Activated gamma-delta T cell treated with Interleukin-2 at 50 U/mL for 16 hours (primary cell): ENCODE measurements around the gene CTNNA1.
"Not testable (repeated sequence)": the region's sequence is repeated elsewhere in the genome, so short reads cannot be mapped to it uniquely, and the experiment has no call there.

ENCODE experiments used
- DNase-seq: peaks from one replicate; pipeline ENCODE4 v3.0.0-alpha.2; 2020

Gene CTNNA1

DNA sequence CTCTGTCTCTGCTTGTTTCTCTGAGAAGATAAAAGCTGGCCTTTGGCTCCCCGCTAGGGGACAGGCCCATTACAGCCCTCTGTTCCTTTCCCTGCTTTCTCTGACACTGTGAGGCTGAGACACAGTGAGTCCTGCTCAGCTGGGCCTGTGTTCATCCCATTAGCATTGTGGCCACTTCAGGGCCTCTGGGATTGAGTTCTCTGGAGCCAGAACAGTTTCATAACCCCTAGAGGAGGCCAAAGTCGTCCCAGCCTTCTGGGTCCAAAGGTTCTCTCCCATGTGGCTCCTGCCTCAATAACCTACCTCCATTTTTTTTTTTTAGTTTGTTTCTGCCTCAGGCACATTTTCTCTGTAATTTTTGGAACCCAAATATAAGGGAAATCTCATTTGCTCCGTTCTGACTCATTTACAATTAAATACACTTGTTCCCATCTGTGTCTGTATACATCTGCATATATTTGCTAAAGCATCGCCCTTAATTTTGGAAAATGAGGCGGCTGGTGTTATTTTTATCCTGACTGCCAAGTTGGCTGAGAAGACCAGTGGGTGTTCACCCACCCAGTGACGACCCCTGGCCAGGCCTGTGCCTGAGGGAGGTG lies 27.3 kb upstream of the CTNNA1 start:
- DNase-seq, result no peak

DNA sequence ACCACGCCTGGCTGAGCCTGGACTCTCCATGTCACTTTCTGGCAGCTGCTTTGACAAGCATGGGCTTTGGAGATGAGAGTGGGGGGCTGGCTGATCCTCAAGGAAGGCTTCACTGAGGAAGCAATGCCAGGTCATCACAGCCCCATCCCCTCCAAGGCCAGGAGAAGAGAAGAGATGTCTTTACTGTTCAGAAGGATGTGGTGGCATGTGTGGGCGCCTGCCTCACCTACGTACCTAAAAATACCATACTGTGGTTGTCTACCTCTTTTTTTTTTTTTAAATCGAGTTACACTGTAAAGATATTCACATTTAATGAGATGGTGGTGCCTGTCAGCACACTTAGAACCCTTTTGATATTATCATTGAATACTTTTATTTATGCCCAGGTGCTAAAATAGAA lies 26.4 kb upstream of the CTNNA1 start:
- no peak for DNase-seq

- DNase-seq, result not testable (repeated sequence)
Observed at GRCh38 chr5:138730496-138730895, 22.7 kb upstream of the CTNNA1 start.

- no peak for DNase-seq
Observed at GRCh38 chr5:138732466-138732865, 20.8 kb upstream of the CTNNA1 start.

GRCh38 chr5:138732933-138733332 lies 20.3 kb upstream of the CTNNA1 start:
- DNase-seq, result no peak

DNA sequence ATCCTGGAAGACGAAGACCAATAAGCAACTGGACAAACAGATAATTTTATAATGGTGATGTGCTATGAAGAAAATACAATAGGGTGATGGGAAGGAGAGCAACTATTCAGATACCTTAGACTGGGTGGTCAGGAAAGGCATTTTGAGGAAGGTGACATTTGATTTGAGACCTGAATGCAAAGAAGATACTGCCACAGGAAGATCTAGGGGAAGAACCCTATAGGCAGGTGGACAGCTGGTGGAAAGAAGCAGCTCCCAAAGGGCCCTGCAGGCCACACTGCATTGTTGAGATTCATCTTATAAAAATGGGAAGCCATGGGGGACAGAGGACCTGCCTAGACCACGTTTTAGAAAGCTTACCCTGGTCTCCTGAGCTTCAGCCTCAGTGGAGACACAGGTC lies 19.7 kb upstream of the CTNNA1 start:
- no peak for DNase-seq

DNA sequence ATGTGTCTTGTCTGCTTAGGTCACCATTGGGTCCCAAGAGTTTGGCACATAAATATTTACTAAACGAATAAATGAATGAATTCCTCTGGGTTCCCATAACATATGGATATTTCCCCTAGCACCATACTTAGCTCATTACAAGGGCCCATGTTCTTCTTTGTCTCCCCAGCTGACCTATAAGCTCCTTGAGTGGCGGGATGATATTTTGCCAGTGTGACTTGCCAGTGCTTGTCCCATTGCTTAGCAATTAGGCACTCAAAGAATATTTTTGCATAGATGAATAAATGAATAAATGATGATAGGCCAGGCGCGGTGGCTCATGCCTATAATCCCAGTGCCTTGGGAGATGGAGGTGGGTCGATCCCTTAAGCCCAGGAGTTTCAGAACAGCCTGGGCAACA lies 16.9 kb upstream of the CTNNA1 start:
- DNase-seq, result no peak

DNA sequence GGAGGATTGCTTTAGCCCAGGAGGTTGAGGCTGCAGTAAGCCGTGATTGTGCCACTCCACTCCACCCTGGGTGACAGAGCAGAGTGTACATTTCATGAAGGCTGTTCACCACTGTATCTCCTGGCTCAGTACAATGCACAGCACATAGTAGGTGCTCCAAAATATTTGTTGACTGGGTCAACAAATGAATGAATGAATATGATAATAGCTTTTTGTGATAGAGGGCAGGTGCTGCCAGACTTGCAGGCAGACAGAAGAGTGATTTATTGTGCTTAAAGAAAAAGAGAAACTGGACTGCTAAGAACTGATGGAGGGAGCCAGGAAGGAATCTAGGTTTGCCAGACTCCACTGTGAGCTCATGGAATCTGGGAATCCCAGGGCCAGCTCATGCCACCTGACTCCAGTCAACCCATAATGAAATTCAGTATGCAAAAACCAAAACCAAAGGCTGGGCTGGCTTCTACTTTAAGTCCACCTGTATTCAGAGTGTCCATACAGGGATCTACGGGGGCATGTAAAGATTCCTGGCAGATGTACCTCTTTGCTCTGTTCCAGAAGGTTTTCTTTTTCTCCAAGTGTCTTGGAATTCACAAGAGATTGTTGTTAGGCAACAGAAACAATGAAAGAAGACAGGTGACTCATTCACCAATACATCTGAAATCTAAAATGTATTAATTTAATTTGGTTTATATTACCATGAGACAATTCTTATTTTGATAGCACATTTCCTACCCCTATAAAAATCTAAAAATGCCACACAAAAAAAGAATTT lies 15.5 kb upstream of the CTNNA1 start:
- no peak for DNase-seq

DNA sequence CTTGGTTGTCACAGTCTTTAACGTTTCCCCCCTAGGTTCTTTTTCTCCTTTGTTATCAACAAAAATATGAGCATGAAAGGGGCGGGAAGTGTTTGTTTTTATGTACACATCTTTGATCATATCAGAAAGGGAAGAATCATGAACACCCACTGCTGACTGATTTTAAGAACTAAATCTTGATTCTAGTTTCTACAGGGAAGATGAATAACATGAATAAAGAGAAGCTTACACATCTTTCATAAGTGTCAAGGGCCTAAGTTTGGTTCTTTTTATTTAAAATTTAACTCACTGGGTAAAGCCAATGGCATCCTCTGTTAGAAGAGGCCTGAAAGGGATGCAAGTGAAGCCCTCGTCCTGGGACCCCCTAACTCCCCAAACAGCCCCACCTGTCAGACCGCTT lies 14.8 kb upstream of the CTNNA1 start:
- no peak for DNase-seq

GRCh38 chr5:138739938-138740337 lies 13.3 kb upstream of the CTNNA1 start:
- DNase-seq, result no peak

GRCh38 chr5:138743484-138743883 lies 9.7 kb upstream of the CTNNA1 start:
- no peak for DNase-seq

- DNase-seq, result no peak
Observed at GRCh38 chr5:138745268-138745667, 8.0 kb upstream of the CTNNA1 start.

DNA sequence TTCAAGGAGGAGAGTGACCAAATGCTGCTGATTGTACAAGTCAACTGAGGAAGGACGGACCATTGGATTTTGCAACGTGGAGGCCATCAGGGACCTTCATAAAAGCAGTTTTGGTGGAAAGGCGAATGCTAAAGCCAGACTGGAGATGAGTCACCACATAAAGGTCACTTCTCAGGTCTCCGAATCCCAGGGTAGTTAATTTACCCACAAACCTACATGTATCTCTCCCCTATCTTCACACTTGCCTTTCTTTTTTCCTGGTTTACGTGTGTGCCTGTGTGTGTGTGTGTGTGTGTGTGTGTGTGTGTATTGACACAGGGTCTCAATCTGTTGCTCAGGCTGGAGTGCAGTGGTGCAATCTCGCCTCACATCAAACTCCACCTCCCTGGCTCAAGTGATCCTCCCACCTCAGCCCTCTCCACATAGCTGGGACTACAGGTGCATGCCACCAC lies 4.6 kb upstream of the CTNNA1 start:
- no peak for DNase-seq

DNA sequence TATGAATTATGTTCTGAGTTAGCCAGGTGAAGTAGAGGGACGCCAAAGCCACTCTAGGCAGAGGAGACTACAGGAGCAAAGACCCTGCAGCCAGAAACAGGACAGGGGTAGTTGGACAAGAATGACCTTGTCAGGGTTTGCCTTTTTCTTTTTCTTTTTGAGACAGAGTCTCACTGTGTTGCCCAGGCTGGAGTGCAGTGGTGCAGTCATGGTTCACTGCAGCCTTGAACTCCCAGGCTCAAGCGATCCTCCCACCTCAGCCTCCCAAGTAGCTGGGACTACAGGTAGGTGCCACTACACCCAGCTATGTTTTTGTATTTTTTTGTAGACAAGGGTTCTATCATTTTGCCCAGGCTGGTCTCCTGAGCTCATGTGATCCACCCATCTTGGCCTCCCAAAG lies 1.9 kb upstream of the CTNNA1 start:
- not testable (repeated sequence) for DNase-seq

DNA sequence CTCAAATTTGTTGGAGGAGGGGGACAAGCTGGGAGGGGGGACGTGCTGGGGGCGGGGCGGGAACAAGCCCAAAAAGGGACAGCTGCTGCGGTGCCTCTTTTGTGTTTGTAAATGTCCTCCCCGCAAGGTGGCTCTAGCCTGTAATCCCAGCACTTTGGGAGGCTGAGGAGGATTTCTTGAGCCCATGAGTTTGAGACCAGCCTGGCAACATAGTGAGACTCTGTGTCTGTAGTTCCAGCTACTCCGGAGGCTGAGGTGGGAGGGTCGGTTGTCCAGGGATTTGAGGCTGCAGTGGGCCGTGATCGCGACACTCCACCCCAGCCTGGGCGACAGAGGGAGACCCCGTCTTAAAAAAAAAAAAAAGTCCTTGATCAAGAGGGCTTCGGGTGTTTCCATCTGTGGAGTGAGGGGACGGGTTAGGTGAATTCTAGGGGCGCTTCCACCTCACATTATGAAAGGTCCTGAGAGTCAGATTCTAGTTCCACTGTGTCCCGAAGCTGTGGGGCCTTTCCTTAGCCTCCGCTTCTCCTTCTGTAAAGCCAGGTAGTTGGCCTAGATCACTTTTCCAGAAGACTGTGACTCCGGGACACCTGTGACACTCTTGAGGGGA lies 779 bp upstream of the CTNNA1 start:
- no peak for DNase-seq

- DNase-seq, result no peak
Observed at GRCh38 chr5:138753794-138754698, 821 bp downstream of the CTNNA1 start.

GRCh38 chr5:138754699-138755057 lies 1.5 kb downstream of the CTNNA1 start:
- no peak for DNase-seq

DNA sequence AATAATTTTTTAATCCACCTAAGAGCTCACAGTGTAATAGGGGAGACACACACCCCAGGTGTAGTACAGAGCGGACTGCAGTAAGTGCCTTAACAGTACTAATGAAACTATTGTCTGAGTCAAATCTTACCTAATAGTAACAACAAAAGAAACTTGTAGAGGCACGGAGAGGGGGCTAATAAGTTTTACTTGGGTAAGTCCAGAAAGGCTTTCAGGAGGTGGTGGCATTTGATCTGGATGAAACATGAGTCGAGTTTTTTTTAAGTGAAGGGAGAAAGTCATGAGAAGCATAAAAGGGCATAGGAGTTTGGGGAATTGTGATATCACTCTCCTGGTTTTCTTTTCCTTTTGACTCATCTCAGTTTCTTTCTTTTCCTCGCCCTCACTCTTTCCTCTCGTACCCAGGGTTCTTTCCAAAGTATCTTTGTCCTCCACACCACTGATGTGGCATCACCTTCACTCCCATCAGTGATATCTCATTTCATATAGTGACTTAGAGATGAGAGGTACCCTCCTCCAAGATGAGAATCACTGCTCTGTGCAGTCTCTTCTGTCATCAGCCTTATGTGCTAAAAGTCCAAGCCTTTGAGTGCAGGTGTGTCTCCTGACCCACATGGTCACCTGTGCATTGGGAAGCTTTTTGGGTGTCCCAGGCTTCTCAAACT lies 2.0 kb downstream of the CTNNA1 start:
- no peak for DNase-seq

- DNase-seq, result no peak
Observed at GRCh38 chr5:138757061-138757776, 4.0 kb downstream of the CTNNA1 start.

DNA sequence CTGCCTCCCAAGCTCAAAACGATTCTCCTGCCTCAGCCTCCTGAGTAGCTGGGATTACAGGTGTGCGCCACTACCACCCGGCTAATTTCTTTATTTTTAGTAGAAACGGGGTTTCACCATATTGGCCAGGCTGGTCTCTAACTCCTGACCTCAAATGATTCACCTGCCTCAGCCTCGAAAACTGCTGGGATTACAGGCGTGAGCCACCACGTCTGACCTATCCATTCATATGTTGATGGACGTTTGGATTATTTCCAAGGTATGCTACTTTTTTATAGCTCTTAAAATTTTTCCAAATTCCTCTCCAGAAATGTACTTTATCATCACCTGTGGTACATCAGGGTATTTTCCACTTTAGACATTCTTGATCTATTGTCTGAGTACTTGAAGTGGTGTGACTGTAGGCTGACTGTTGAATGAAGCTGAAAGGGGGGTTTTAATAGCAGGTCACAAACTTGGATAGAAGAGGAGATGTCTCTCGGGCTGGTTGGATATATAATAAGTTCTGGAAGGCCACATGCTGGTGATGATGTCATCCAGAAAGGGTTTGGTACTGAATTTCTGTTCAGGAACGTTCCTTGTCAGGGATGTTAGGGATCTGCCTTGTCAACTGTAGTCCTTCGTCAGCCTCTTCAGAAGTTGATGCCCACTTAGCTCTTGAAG lies 7.4 kb downstream of the CTNNA1 start:
- no peak for DNase-seq

- DNase-seq, result not testable (repeated sequence)
Observed at GRCh38 chr5:138761115-138761514, 7.9 kb downstream of the CTNNA1 start.
